Dorsolateral prefrontal cortex (tissue), 118 donors: ENCODE data around the gene PDE12. TPM values are rescaled to one million over a fixed set of nuclear protein-coding genes. Genes with fewer than 3 reads are reported as not detected.

Source experiments
- total RNA-seq, 120 experiments: library from RNA; stranded (reverse); gene quantifications; one replicate each; pipeline versions ENCODE4 v1.2.3 to v1.2.4, GENCODE V29; 2022

PDE12 gene
- total RNA-seq, 120 experiments from 2014 or later = 17.3 to 29.8 (median 22.0) TPM

Other genes with a start within 250 kb of the PDE12 start
- 1 to 10 TPM in 44 of 120 experiments, under 1 TPM in 76; 0.14 to 2.8 (median 0.85) TPM for gene DNAH12, start 11.9 kb upstream of the PDE12 start, total RNA-seq
- 10 to 100 TPM; 45.6 to 76.9 (median 61.0) TPM for gene ARF4, start 41.1 kb downstream of the PDE12 start, total RNA-seq
- 10 to 100 TPM; 13.1 to 41.8 (median 28.0) TPM for gene DENND6A, start 136.8 kb downstream of the PDE12 start, total RNA-seq
- gene SLMAP, start 200.0 kb downstream of the PDE12 start, total RNA-seq = 100 to 1,000 TPM in 1 of 120 experiments, 10 to 100 TPM in 119; 48.2 to 101 (median 69.5) TPM